HEK293 (cell line): ENCODE results near the gene SETD1A.
A peak's percentile ranks its signal among the peaks of the same experiment; 100 is the strongest.

Source experiments
- ELK4 ChIP-seq: IDR thresholded peaks from 2 replicates; pipeline ENCODE4 v1.6.1; 2011; ENCODE audit warnings: mild to moderate bottlenecking, low read depth, low read length, borderline replicate concordance
- FEZF1 ChIP-seq: fragments of 450-650 bp; formaldehyde crosslinking; IDR thresholded peaks from 2 replicates; pipeline ENCODE4 v1.5.1; 2016; ENCODE audit warnings: missing biosample characterization, missing genetic modification characterization
- HOXC10 ChIP-seq: sonication (generic); formaldehyde crosslinking; IDR thresholded peaks from 2 replicates; pipeline ENCODE4 v1.8.1; 2023; ENCODE audit warnings: mild to moderate bottlenecking, missing genetic modification reagents
- ZBTB11 ChIP-seq: fragments of 450-650 bp; formaldehyde crosslinking; conservative IDR thresholded peaks from 2 replicates; pipeline ENCODE4 v1.5.1; 2016; ENCODE audit warnings: low read depth, missing biosample characterization, missing genetic modification characterization
- ZNF114 ChIP-seq: fragments of 450-650 bp; formaldehyde crosslinking; IDR thresholded peaks from 2 replicates; pipeline ENCODE4 v1.5.0; 2017; ENCODE audit warnings: missing biosample characterization, missing genetic modification characterization
- ZNF138 ChIP-seq: fragments of 450-650 bp; formaldehyde crosslinking; IDR thresholded peaks from 2 replicates; pipeline ENCODE4 v1.5.1; 2016; ENCODE audit warnings: missing biosample characterization, missing genetic modification characterization, borderline replicate concordance
- ZNF19 ChIP-seq: fragments of 450-650 bp; formaldehyde crosslinking; IDR thresholded peaks from 2 replicates; pipeline ENCODE4; 2016; ENCODE audit warnings: missing biosample characterization, missing genetic modification characterization, low read depth
- ZNF24 ChIP-seq: fragments of 450-650 bp; formaldehyde crosslinking; IDR thresholded peaks from 2 replicates; pipeline ENCODE4 v1.5.1; 2016; ENCODE audit warnings: missing biosample characterization, missing genetic modification characterization
- ZNF341 ChIP-seq: fragments of 450-650 bp; formaldehyde crosslinking; IDR thresholded peaks from 2 replicates; pipeline ENCODE4; 2016; ENCODE audit warnings: low read depth, missing biosample characterization, missing genetic modification characterization
- ZNF544 ChIP-seq: fragments of 450-650 bp; formaldehyde crosslinking; IDR thresholded peaks from 2 replicates; pipeline ENCODE4 v1.5.0; 2017; ENCODE audit warnings: missing biosample characterization, missing genetic modification characterization
- ZNF561 ChIP-seq: fragments of 450-650 bp; IDR thresholded peaks from 2 replicates; pipeline ENCODE4 v1.5.1; 2018; ENCODE audit warnings: missing biosample characterization, missing genetic modification characterization, borderline replicate concordance
- ZNF596 ChIP-seq: fragments of 450-650 bp; IDR thresholded peaks from 2 replicates; pipeline ENCODE4 v1.5.0; 2018; ENCODE audit warnings: missing biosample characterization, mild to moderate bottlenecking, missing genetic modification characterization, moderate library complexity
- ZNF76 ChIP-seq: fragments of 450-650 bp; formaldehyde crosslinking; IDR thresholded peaks from 2 replicates; pipeline ENCODE4; 2016; ENCODE audit warnings: low read depth, missing biosample characterization, missing genetic modification characterization, borderline replicate concordance
- ZNF776 ChIP-seq: fragments of 450-650 bp; formaldehyde crosslinking; IDR thresholded peaks from 2 replicates; pipeline ENCODE4 v1.5.0; 2017; ENCODE audit warnings: missing biosample characterization, missing genetic modification characterization, borderline replicate concordance
- ZNF791 ChIP-seq: fragments of 450-650 bp; formaldehyde crosslinking; IDR thresholded peaks from 2 replicates; pipeline ENCODE4 v1.5.1; 2016; ENCODE audit warnings: missing biosample characterization, missing genetic modification characterization
- ZSCAN16 ChIP-seq: fragments of 450-650 bp; formaldehyde crosslinking; IDR thresholded peaks from 2 replicates; pipeline ENCODE4 v1.5.1; 2016; ENCODE audit warnings: missing biosample characterization, missing genetic modification characterization
- ZSCAN18 ChIP-seq: fragments of 450-650 bp; formaldehyde crosslinking; IDR thresholded peaks from 2 replicates; pipeline ENCODE4 v1.5.1; 2016; ENCODE audit warnings: missing biosample characterization, missing genetic modification characterization
- ZSCAN5A ChIP-seq: fragments of 450-650 bp; formaldehyde crosslinking; IDR thresholded peaks from 2 replicates; pipeline ENCODE4 v1.5.1; 2016; ENCODE audit warnings: missing biosample characterization, missing genetic modification characterization
- TF ChIP-seq, protein P1 (sequence below): fragments of 450-650 bp; formaldehyde crosslinking; IDR thresholded peaks from 2 replicates; pipeline ENCODE4 v1.5.1; 2017; ENCODE audit warnings: missing biosample characterization, missing genetic modification characterization
- TF ChIP-seq, protein P2 (sequence below): fragments of 450-650 bp; formaldehyde crosslinking; IDR thresholded peaks from 2 replicates; pipeline ENCODE4 v1.5.1; 2016; ENCODE audit warnings: missing biosample characterization, missing genetic modification characterization, low read depth
- TF ChIP-seq, protein P3 (sequence below): fragments of 450-650 bp; formaldehyde crosslinking; IDR thresholded peaks from 2 replicates; pipeline ENCODE4 v1.5.1; 2016; ENCODE audit warnings: missing biosample characterization, missing genetic modification characterization, borderline replicate concordance

SETD1A gene

DNA sequence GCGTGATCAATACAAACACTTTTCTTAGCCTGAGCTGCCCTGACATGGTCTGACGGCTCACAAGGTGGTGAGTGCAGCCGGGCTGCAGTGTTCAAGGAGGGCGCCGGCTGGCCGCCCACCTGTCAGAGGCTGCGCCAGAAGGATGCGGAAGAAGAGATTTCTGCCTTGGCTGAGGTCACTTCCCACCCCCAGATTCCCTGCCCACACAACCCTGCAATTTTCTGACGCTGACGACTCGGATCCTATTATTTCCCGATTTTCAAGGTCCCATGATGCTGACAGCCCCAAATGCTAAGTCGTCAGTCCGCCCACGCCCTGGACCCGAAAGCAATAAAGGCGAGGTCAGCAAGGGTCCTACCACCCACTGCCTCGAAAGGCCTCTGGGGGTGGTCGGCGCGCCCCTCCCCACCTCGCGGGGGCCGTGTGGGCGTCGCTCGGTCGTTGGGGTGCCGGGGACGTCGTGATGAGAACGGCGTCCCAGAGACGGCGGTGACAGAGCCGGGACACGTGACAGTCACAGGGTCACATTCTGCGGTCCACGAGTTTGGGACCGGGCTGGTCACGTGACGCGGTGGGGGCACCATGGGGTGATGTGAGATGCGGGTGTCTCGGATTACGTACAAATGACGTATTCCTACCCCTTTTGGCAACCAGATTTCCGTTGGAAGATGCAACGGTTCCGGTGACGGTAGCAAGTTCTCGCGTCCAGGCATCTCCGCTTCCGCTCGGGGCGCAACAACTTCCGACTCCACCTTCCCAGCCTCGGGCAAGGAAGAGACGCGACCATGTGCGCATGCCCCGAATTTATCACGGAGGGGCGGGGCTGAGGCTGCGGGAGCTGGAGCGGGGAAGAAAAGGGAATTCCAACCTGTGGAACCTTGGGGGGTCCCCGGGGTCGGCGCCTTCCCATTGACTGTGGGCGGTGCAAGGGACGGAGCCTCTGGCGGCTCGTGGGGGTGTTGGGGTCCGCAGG is 75.5 kb downstream of the SETD1A start, which contains the start of gene STX4 (continued):
- TF ChIP-seq, protein P1, sequence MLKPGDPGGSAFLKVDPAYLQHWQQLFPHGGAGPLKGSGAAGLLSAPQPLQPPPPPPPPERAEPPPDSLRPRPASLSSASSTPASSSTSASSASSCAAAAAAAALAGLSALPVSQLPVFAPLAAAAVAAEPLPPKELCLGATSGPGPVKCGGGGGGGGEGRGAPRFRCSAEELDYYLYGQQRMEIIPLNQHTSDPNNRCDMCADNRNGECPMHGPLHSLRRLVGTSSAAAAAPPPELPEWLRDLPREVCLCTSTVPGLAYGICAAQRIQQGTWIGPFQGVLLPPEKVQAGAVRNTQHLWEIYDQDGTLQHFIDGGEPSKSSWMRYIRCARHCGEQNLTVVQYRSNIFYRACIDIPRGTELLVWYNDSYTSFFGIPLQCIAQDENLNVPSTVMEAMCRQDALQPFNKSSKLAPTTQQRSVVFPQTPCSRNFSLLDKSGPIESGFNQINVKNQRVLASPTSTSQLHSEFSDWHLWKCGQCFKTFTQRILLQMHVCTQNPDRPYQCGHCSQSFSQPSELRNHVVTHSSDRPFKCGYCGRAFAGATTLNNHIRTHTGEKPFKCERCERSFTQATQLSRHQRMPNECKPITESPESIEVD (tag by site-specific recombination), result no peak
- TF ChIP-seq, protein P2, sequence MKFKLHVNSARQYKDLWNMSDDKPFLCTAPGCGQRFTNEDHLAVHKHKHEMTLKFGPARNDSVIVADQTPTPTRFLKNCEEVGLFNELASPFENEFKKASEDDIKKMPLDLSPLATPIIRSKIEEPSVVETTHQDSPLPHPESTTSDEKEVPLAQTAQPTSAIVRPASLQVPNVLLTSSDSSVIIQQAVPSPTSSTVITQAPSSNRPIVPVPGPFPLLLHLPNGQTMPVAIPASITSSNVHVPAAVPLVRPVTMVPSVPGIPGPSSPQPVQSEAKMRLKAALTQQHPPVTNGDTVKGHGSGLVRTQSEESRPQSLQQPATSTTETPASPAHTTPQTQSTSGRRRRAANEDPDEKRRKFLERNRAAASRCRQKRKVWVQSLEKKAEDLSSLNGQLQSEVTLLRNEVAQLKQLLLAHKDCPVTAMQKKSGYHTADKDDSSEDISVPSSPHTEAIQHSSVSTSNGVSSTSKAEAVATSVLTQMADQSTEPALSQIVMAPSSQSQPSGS (tag by site-specific recombination), result peak; percentile 98
- no peak for TF ChIP-seq HOXC10 (CRISPR knock-in tag)
- TF ChIP-seq ZBTB11 (tag by site-specific recombination), result peak; percentile 98
- TF ChIP-seq, protein P3, sequence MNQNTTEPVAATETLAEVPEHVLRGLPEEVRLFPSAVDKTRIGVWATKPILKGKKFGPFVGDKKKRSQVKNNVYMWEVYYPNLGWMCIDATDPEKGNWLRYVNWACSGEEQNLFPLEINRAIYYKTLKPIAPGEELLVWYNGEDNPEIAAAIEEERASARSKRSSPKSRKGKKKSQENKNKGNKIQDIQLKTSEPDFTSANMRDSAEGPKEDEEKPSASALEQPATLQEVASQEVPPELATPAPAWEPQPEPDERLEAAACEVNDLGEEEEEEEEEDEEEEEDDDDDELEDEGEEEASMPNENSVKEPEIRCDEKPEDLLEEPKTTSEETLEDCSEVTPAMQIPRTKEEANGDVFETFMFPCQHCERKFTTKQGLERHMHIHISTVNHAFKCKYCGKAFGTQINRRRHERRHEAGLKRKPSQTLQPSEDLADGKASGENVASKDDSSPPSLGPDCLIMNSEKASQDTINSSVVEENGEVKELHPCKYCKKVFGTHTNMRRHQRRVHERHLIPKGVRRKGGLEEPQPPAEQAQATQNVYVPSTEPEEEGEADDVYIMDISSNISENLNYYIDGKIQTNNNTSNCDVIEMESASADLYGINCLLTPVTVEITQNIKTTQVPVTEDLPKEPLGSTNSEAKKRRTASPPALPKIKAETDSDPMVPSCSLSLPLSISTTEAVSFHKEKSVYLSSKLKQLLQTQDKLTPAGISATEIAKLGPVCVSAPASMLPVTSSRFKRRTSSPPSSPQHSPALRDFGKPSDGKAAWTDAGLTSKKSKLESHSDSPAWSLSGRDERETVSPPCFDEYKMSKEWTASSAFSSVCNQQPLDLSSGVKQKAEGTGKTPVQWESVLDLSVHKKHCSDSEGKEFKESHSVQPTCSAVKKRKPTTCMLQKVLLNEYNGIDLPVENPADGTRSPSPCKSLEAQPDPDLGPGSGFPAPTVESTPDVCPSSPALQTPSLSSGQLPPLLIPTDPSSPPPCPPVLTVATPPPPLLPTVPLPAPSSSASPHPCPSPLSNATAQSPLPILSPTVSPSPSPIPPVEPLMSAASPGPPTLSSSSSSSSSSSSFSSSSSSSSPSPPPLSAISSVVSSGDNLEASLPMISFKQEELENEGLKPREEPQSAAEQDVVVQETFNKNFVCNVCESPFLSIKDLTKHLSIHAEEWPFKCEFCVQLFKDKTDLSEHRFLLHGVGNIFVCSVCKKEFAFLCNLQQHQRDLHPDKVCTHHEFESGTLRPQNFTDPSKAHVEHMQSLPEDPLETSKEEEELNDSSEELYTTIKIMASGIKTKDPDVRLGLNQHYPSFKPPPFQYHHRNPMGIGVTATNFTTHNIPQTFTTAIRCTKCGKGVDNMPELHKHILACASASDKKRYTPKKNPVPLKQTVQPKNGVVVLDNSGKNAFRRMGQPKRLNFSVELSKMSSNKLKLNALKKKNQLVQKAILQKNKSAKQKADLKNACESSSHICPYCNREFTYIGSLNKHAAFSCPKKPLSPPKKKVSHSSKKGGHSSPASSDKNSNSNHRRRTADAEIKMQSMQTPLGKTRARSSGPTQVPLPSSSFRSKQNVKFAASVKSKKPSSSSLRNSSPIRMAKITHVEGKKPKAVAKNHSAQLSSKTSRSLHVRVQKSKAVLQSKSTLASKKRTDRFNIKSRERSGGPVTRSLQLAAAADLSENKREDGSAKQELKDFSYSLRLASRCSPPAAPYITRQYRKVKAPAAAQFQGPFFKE, result no peak
- TF ChIP-seq ZSCAN5A (tag by site-specific recombination), result peak; percentile 78; the same call in 1 of the 2 replicates
- TF ChIP-seq FEZF1 (tag by site-specific recombination), result peak; percentile 22; the same call in 1 of the 2 replicates
- no peak for TF ChIP-seq ZNF776 (tag by site-specific recombination)
- TF ChIP-seq ZNF596 (tag by site-specific recombination), result no peak
- TF ChIP-seq ZNF341 (tag by site-specific recombination), result no peak
- TF ChIP-seq ZNF19, result no peak
- TF ChIP-seq ZNF791 (tag by site-specific recombination), result no peak
- TF ChIP-seq ZSCAN18, result peak; percentile 50; the same call in 1 of the 2 replicates
- peak; percentile 89 for TF ChIP-seq ZNF76 (tag by site-specific recombination)
- peak; percentile 79; the same call in 1 of the 2 replicates for TF ChIP-seq ELK4
- TF ChIP-seq ZNF24 (tag by site-specific recombination), result peak; percentile 98
- TF ChIP-seq ZSCAN16 (tag by site-specific recombination), result no peak
- no peak for TF ChIP-seq ZNF544 (tag by site-specific recombination)
- TF ChIP-seq ZNF138 (tag by site-specific recombination), result no peak
- peak; percentile 97 for TF ChIP-seq ZNF561 (tag by site-specific recombination)
- TF ChIP-seq ZNF114 (tag by site-specific recombination), result no peak
